PC-3 (cell line): Measurements from ENCODE around the gene PCDH15.

ENCODE experiments used
- EZH2 ChIP-seq: fragments of 300-600 bp; sonication (generic); IDR thresholded peaks from one replicate; pipeline ENCODE4 v1.6.1; 2017; ENCODE audit warnings: antibody characterized with exemption, mild to moderate bottlenecking, low read length; ENCODE audit not compliant: unreplicated experiment
- TF ChIP-seq, protein P1 (sequence below): fragments of 300-600 bp; sonication (generic); conservative IDR thresholded peaks from 2 replicates; pipeline ENCODE4 v1.5.1; 2017; ENCODE audit warnings: antibody characterized with exemption, low read depth, mild to moderate bottlenecking, low read length

- TF ChIP-seq EZH2 = no peak
- TF ChIP-seq, protein P1, sequence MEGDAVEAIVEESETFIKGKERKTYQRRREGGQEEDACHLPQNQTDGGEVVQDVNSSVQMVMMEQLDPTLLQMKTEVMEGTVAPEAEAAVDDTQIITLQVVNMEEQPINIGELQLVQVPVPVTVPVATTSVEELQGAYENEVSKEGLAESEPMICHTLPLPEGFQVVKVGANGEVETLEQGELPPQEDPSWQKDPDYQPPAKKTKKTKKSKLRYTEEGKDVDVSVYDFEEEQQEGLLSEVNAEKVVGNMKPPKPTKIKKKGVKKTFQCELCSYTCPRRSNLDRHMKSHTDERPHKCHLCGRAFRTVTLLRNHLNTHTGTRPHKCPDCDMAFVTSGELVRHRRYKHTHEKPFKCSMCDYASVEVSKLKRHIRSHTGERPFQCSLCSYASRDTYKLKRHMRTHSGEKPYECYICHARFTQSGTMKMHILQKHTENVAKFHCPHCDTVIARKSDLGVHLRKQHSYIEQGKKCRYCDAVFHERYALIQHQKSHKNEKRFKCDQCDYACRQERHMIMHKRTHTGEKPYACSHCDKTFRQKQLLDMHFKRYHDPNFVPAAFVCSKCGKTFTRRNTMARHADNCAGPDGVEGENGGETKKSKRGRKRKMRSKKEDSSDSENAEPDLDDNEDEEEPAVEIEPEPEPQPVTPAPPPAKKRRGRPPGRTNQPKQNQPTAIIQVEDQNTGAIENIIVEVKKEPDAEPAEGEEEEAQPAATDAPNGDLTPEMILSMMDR = no peak
Observed at GRCh38 chr10:54363390-54363789, 437.6 kb downstream of the PCDH15 start.
